IMR-90 (cell line): ENCODE results near the gene ZNF385B. TPM values are rescaled to one million over a fixed set of nuclear protein-coding genes. Genes with fewer than 3 reads are reported as not detected.

Source experiments
- ATAC-seq: fragments of 200-7000 bp; cut with Tn5 transposase; 2 replicates; pipeline ENCODE4 v1.9.1; 2020; ENCODE audit warnings: low read depth, mild to moderate bottlenecking, moderate library complexity
- BruUV-seq: library from RNA; stranded (reverse); fragments of 400-500 nt; replicated peaks from 2 replicates; lab custom pipeline; 2021; lab: Mats Ljungman, UMichigan
- CTCF ChIA-PET: fragments of 300-600 bp; formaldehyde crosslinking; extraction: SDS; loops from one replicate; lab custom pipeline; 2021; ENCODE audit warnings: antibody characterized with exemption; lab: Yijun Ruan, JAX
- POLR2A ChIA-PET: fragments of 300-600 bp; sonication (Branson Sonifier 250); formaldehyde crosslinking; loops from one replicate; lab custom pipeline; 2022; ENCODE audit warnings: antibody characterized with exemption; ENCODE audit not compliant: unreplicated experiment; lab: Charles Lee
- DNase-seq: peaks from one replicate; pipeline ENCODE4 v3.0.0; 2013
- H2AFZ ChIP-seq: replicated peaks from 2 replicates; pipeline ENCODE3; 2013; ENCODE audit warnings: low read length, mild to moderate bottlenecking; ENCODE audit not compliant: poor library complexity
- H2AK5ac ChIP-seq: 2 replicates; pipeline ENCODE4 v1.6.1; 2013; ENCODE audit warnings: low read depth, low read length, inconsistent platforms
- H2AK9ac ChIP-seq: replicated peaks from 2 replicates; pipeline ENCODE3; 2013; ENCODE audit warnings: mild to moderate bottlenecking, low read depth, low read length, moderate library complexity; ENCODE audit not compliant: poor library complexity
- H2BK120ac ChIP-seq: 2 replicates; pipeline ENCODE4 v1.6.1; 2013; ENCODE audit warnings: low read depth, low read length, inconsistent platforms
- H2BK15ac ChIP-seq: 3 replicates; pipeline ENCODE4 v1.6.1; 2013; ENCODE audit warnings: low read depth, low read length, inconsistent platforms
- H2BK20ac ChIP-seq: 2 replicates; pipeline ENCODE4 v1.6.1; 2013; ENCODE audit warnings: low read depth, mild to moderate bottlenecking, inconsistent platforms, low read length, moderate library complexity
- H2BK5ac ChIP-seq: 2 replicates; pipeline ENCODE4 v1.6.1; 2013; ENCODE audit warnings: mild to moderate bottlenecking, low read depth, low read length, inconsistent platforms; ENCODE audit not compliant: poor library complexity, severe bottlenecking
- H3K14ac ChIP-seq: replicated peaks from 2 replicates; pipeline ENCODE4 v1.6.1; 2013; ENCODE audit warnings: low read depth, low read length, inconsistent platforms
- H3K18ac ChIP-seq: 2 replicates; pipeline ENCODE4 v1.6.1; 2013; ENCODE audit warnings: low read depth, low read length, control low read depth
- H3K23ac ChIP-seq: 2 replicates; pipeline ENCODE4 v1.6.1; 2013; ENCODE audit warnings: low read depth, low read length, inconsistent platforms
- H3K27ac ChIP-seq: 2 replicates; pipeline ENCODE4 v1.5.1; 2013; ENCODE audit warnings: mild to moderate bottlenecking, control low read depth, low read length; ENCODE audit not compliant: insufficient read depth
- H3K27me3 ChIP-seq: 2 replicates; pipeline ENCODE4 v1.6.1; 2013; ENCODE audit warnings: low read length; ENCODE audit not compliant: control insufficient read depth, insufficient read depth
- H3K36me3 ChIP-seq: 2 replicates; pipeline ENCODE4 v1.6.1; 2013; ENCODE audit warnings: low read length, mixed read lengths; ENCODE audit not compliant: control insufficient read depth, insufficient read depth
- H3K4ac ChIP-seq: 2 replicates; pipeline ENCODE4 v1.6.1; 2013; ENCODE audit warnings: low read depth, low read length, inconsistent platforms
- H3K4me1 ChIP-seq: 2 replicates; pipeline ENCODE4 v1.6.1; 2013; ENCODE audit warnings: low read length, mixed read lengths; ENCODE audit not compliant: control insufficient read depth, insufficient read depth
- H3K4me2 ChIP-seq: 2 replicates; pipeline ENCODE4 v1.6.1; 2013; ENCODE audit warnings: low read depth, mild to moderate bottlenecking, control low read depth, low read length, moderate library complexity
- H3K4me3 ChIP-seq: 2 replicates; pipeline ENCODE4 v1.5.1; 2013; ENCODE audit warnings: low read depth, mild to moderate bottlenecking, control low read depth, low read length, moderate library complexity; ENCODE audit not compliant: insufficient read depth
- H3K56ac ChIP-seq: 2 replicates; pipeline ENCODE4 v1.6.1; 2013; ENCODE audit warnings: low read length, inconsistent platforms; ENCODE audit not compliant: insufficient read depth; ENCODE audit errors: extremely low read depth
- H3K79me1 ChIP-seq, 2 experiments: 2 replicates each; pipeline ENCODE4 v1.6.1; 2013; ENCODE audit warnings: low read length in 2 of 2, inconsistent platforms in 1 of 2, low read depth in 1 of 2
- H3K9ac ChIP-seq: 2 replicates; pipeline ENCODE4 v1.6.1; 2013; ENCODE audit warnings: low read depth, low read length, control low read depth
- H3K9me1 ChIP-seq: 2 replicates; pipeline ENCODE4 v1.6.1; 2013; ENCODE audit warnings: low read length, inconsistent platforms; ENCODE audit not compliant: insufficient read depth
- H3K9me3 ChIP-seq: 2 replicates; pipeline ENCODE4 v1.6.1; 2013; ENCODE audit warnings: low read length; ENCODE audit not compliant: control insufficient read depth, insufficient read depth
- H4K20me1 ChIP-seq: 2 replicates; pipeline ENCODE4 v1.6.1; 2013; ENCODE audit warnings: low read length, inconsistent platforms; ENCODE audit not compliant: insufficient read depth
- H4K5ac ChIP-seq: 2 replicates; pipeline ENCODE4 v1.6.1; 2013; ENCODE audit warnings: mild to moderate bottlenecking, low read depth, low read length, control low read depth
- H4K8ac ChIP-seq, 2 experiments: 2 replicates each; pipeline ENCODE4 v1.6.1; 2013; ENCODE audit warnings: low read depth in 2 of 2, low read length in 2 of 2, control low read depth in 1 of 2, inconsistent platforms in 1 of 2
- H4K91ac ChIP-seq: 2 replicates; pipeline ENCODE4 v1.6.1; 2013; ENCODE audit warnings: low read depth, low read length, inconsistent platforms; ENCODE audit not compliant: insufficient read depth
- CEBPB ChIP-seq: IDR thresholded peaks from 2 replicates; pipeline ENCODE4 v1.6.1; 2012; ENCODE audit warnings: low read depth, low read length, improper control_type of control experiment
- RFX5 ChIP-seq: IDR thresholded peaks from 2 replicates; pipeline ENCODE4 v1.8.0; 2012; ENCODE audit warnings: low read depth, mild to moderate bottlenecking, low read length, moderate library complexity
- WGBS, 2 experiments: methylation state at CpG; one replicate each; pipeline versions ENCODE4 v1.1.5 to v1.1.7; 2013; ENCODE audit warnings: missing lambda C conversion rate in 2 of 2; ENCODE audit not compliant: insufficient read length in 1 of 2; ENCODE audit errors: extremely low coverage in 2 of 2; 5-methylcytosine and 5-hydroxymethylcytosine counted together
- dilution Hi-C: fragments of 300-500 bp; cut with HindIII; formaldehyde crosslinking; loops from one replicate; pipeline ENCODE4 v1.14.3; 2018; ENCODE audit warnings: low sequenced_read_pairs; ENCODE audit not compliant: unreplicated experiment
- in situ Hi-C: fragments of 300-500 bp; cut with MboI; formaldehyde crosslinking; loops from 3 replicates; pipeline ENCODE4 v1.14.3; 2019; ENCODE audit warnings: low sequenced_read_pairs, inconsistent platforms, mixed read lengths
- intact Hi-C: fragments of 100-400 bp; cut with micrococcal nuclease; formaldehyde crosslinking; loops from 2 replicates; pipeline ENCODE4 v1.10.0; 2022
- polyA plus RNA-seq, 3 experiments: library from polyadenylated mRNA; depleted of rRNA; stranded (reverse); fragments of >200 nt; gene quantifications; 2 replicates each; pipeline ENCODE4 v1.2.3, GENCODE V29; 2012; ENCODE audit warnings: low replicate concordance in 1 of 3
- total RNA-seq: library from RNA; depleted of rRNA; stranded (reverse); fragments of >200 nt; gene quantifications from 2 replicates; pipeline ENCODE4 v1.2.3, GENCODE V29; 2012

ZNF385B gene
- total and polyA plus RNA-seq, 2 of the 4 experiments (the other 2 are of a cell fraction): not detected

DNA sequence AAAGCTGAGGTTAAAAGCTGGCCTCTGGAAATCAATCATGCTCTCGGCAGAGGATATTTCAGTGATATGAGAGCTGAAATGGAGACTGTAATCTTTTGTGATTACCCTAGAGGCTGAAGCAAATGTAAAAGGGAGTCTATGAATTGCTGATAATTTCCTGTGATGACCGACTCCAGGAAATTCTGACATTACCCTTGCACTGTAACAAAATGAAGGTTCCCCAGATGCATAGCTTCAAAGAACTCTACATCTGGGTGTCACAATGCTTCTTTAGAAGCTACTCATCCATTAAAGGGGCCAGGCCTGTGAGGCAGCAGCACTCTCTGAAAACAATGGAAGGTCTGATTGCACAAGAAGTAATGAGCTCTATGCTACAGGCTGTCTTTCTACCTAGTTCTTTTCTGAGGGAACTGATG lies 328.5 kb downstream of the ZNF385B start:
- Histone ChIP-seq H3K4me1 (no peaks in the 10 kb centered on the region), H3K56ac (no peak overlapping the region), H3K4ac (no peak overlapping the region), H3K9me1 (no peaks in the 10 kb centered on the region), H3K9ac (no peak overlapping the region), H3K18ac (no peak overlapping the region), H3K79me1 (no peaks in the 10 kb centered on the region), H3K4me3 (no peak overlapping the region), H4K91ac (no peak overlapping the region), H2BK120ac (no peak overlapping the region), H3K27me3 (no peaks in the 10 kb centered on the region), H2AK9ac (no peak overlapping the region), H3K23ac (no peak overlapping the region), H3K14ac (no peak overlapping the region), H4K8ac (no peak overlapping the region), H2BK15ac (no peak overlapping the region), H2BK5ac (no peak overlapping the region), H2AK5ac (no peak overlapping the region), H3K4me2 (no peak overlapping the region), H2BK20ac (no peak overlapping the region), H3K36me3 (no peaks in the 10 kb centered on the region), H4K5ac (no peak overlapping the region), H2AFZ (peak overlapping the region; percentile 34), H3K9me3 (no peaks in the 10 kb centered on the region), H4K20me1 (no peaks in the 10 kb centered on the region), H3K27ac (no peak overlapping the region)
- dilution Hi-C loops (no loop called here), in situ Hi-C loops (no loop called here), intact Hi-C loops (no loop called here)
- TF ChIP-seq CEBPB: peak; percentile 38
- no peak for TF ChIP-seq RFX5
- ATAC-seq: no peak
- POLR2A ChIA-PET: no interaction called here
- BruUV-seq: no TSS peak
- CTCF ChIA-PET: no interaction called here
- WGBS, 2 experiments: no CpG with 5 or more reads among the region's 2 CpGs
- DNase-seq: no peak
